ENCODE results near the gene KRI1.

GRCh38 chr19:10517760-10518443 lies 47.9 kb downstream of the KRI1 start:
- TF ChIP-seq ZNF274 (IDR thresholded peaks at IDR 0.05; ENCODE audit: low read depth, low read length) (no peak), YY1 (IDR thresholded peaks at IDR 0.05; ENCODE audit: insufficient read depth, insufficient read length) (no peak), SUZ12 (IDR thresholded peaks at IDR 0.05; ENCODE audit: extremely low read depth, insufficient read depth, insufficient read length) (no peak)
